Thoracic aorta (tissue), 2 donors: ENCODE data around the gene TRIM8. TPM values are rescaled to one million over a fixed set of nuclear protein-coding genes. Genes with fewer than 3 reads are reported as not detected.

Experiments used
- ATAC-seq: fragments of 150-250 bp; one replicate; pipeline ENCODE4 v1.8.0; 2017; ENCODE audit warnings: low read depth; ENCODE audit not compliant: insufficient number of reproducible peaks, low FRiP score
- DNase-seq: peaks from one replicate; pipeline ENCODE4 v3.0.0-alpha.2; 2020; ENCODE audit warnings: low spot score
- H3K27ac ChIP-seq, 2 donors: fragments of 200-600 bp; sonication (generic); 1 replicate in 1 of 2; 2 replicates in 1 of 2; pipeline ENCODE4 v1.5.1; 2016; ENCODE audit warnings: mild to moderate bottlenecking in 2 of 2, moderate library complexity in 2 of 2
- H3K27me3 ChIP-seq: fragments of 200-600 bp; sonication (generic); replicated peaks from 2 replicates; pipeline ENCODE4 v1.6.0; 2016; ENCODE audit warnings: mild to moderate bottlenecking; ENCODE audit not compliant: insufficient read depth
- H3K36me3 ChIP-seq: fragments of 200-600 bp; sonication (generic); one replicate; pipeline ENCODE4 v1.5.1; 2016
- H3K4me1 ChIP-seq, 2 donors: fragments of 200-600 bp; sonication (generic); 1 replicate in 1 of 2; 2 replicates in 1 of 2; pipeline versions ENCODE4 v1.5.1 to v1.6.0; 2016; ENCODE audit warnings: low read depth in 2 of 2, mild to moderate bottlenecking in 1 of 2; ENCODE audit not compliant: control insufficient read depth in 1 of 2
- H3K4me3 ChIP-seq: fragments of 200-600 bp; sonication (generic); 2 replicates; pipeline ENCODE4 v1.5.1; 2016; ENCODE audit warnings: mild to moderate bottlenecking
- H3K9me3 ChIP-seq: fragments of 200-600 bp; sonication (generic); 2 replicates; pipeline ENCODE4 v1.5.1; 2016
- total RNA-seq, 2 donors: library from RNA; depleted of rRNA; stranded (reverse); fragments of >200 nt; gene quantifications; one replicate each; pipeline versions ENCODE4 v1.1.0 to v1.2.3, GENCODE V29; 2016
- TF ChIP-seq, protein P1 (sequence below): fragments of 200-600 bp; sonication (generic); IDR thresholded peaks from one replicate; pipeline ENCODE4 v1.5.1; 2019; ENCODE audit warnings: antibody characterized with exemption

Gene TRIM8, protein sequence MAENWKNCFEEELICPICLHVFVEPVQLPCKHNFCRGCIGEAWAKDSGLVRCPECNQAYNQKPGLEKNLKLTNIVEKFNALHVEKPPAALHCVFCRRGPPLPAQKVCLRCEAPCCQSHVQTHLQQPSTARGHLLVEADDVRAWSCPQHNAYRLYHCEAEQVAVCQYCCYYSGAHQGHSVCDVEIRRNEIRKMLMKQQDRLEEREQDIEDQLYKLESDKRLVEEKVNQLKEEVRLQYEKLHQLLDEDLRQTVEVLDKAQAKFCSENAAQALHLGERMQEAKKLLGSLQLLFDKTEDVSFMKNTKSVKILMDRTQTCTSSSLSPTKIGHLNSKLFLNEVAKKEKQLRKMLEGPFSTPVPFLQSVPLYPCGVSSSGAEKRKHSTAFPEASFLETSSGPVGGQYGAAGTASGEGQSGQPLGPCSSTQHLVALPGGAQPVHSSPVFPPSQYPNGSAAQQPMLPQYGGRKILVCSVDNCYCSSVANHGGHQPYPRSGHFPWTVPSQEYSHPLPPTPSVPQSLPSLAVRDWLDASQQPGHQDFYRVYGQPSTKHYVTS
- total RNA-seq = 100 to 1,000 TPM; 154 to 192 TPM

DNA sequence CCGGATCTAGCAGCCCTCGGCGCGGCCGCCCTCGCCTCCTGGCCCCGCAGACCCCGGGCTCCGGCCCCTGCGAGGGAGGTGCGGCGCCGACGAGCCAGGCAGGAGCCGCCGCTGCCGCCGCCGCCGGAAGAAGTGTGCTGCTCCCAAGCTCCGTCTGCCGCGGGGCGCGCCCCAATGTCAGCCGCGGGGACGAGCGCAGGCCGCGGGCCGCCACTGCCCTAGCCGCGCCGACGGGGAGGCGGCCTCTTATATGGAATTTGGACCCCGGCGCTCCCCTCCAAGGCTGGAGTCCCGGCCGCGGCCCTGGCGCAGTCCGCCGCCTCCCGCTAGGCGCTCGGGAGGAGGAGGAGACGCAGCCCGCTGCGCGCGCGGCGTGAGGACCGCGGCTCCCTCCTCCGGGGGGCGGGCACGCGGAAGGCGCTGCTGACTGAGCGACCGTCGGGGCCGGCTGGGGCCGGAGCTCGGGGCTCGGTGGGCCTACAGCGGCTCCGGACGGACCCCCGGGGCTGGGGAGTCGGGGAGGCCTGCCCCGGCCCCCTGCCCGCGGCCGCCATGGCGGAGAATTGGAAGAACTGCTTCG lies at the start of gene TRIM8:
Gene TRIM8, plus strand, starts transcription at position 414 of the 580 bp plus-strand sequence. Its CDS starts 139 bp downstream, at position 553.
- no peak for DNase-seq
- H3K36me3 ChIP-seq = no peaks in the 10 kb centered on the region
- H3K4me3 ChIP-seq = peak within 1 kb of the TSS; percentile 96
- H3K4me1 ChIP-seq = peaks cover 29% of the 10 kb centered on the region in 2 donors
- TF ChIP-seq, protein P1, sequence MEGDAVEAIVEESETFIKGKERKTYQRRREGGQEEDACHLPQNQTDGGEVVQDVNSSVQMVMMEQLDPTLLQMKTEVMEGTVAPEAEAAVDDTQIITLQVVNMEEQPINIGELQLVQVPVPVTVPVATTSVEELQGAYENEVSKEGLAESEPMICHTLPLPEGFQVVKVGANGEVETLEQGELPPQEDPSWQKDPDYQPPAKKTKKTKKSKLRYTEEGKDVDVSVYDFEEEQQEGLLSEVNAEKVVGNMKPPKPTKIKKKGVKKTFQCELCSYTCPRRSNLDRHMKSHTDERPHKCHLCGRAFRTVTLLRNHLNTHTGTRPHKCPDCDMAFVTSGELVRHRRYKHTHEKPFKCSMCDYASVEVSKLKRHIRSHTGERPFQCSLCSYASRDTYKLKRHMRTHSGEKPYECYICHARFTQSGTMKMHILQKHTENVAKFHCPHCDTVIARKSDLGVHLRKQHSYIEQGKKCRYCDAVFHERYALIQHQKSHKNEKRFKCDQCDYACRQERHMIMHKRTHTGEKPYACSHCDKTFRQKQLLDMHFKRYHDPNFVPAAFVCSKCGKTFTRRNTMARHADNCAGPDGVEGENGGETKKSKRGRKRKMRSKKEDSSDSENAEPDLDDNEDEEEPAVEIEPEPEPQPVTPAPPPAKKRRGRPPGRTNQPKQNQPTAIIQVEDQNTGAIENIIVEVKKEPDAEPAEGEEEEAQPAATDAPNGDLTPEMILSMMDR = no peak
- peak within 1 kb of the TSS; percentile 99 to 100 for H3K27ac ChIP-seq
- ATAC-seq = no peak
- no peaks in the 10 kb centered on the region for H3K27me3 ChIP-seq
- no peaks in the 10 kb centered on the region for H3K9me3 ChIP-seq

DNA sequence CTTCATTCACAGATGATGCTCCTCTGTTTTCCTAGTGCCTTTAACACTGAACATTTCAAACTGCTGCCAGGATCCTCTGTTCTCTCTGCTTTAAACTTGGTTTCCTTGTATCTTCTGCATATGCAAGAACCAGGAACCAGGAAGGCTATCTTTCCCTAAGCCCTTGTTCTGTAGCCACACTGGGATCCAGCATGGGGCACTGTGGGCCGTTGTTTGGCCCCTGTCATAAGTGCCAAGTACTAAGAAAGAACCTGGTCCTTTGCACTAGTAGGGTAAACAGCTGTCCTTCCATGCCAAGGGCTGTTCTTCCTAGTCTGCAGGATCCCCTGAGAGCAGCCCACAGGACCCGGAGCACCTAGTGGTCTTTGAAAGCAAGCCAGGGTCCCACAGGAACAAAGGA lies 49.0 kb upstream of the TRIM8 start:
- H3K9me3 ChIP-seq = no peaks in the 10 kb centered on the region
- no peaks in the 10 kb centered on the region for H3K27me3 ChIP-seq
- no peak overlapping the region for H3K4me3 ChIP-seq
- ATAC-seq (no peak), DNase-seq (no peak)
- TF ChIP-seq, protein P1 = peak; percentile 14
- H3K27ac ChIP-seq = peak overlapping the region in 1 of 2 donors; percentile 54
- no peaks in the 10 kb centered on the region for H3K36me3 ChIP-seq
- peaks cover 18 to 49% of the 10 kb centered on the region in 2 donors for H3K4me1 ChIP-seq

DNA sequence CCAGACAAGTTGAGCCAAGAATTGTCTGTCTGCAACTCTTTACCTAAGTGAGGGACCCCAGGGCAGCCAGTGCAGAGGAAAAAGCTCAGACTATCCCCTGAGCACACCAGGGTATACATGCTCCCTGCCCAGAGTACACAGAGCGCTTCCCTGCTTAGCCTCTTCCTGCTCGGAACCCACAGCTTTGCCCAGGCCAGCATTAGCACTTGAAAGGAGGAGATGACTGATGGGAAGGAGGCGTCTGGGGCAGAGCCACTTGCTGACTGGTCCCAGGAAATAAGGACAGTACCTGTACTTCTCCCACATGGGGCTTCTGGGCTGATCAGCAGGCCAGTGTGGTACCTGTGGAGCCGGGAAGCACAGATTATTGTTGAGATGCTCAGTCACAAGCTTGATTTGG lies 48.4 kb upstream of the TRIM8 start:
- ATAC-seq (no peak), DNase-seq (no peak)
- Histone ChIP-seq H3K9me3 (no peaks in the 10 kb centered on the region), H3K4me3 (no peak overlapping the region), H3K36me3 (no peaks in the 10 kb centered on the region), H3K27ac (peak overlapping the region; percentile 54 to 55), H3K27me3 (no peaks in the 10 kb centered on the region), H3K4me1 (peaks cover 21 to 55% of the 10 kb centered on the region in 2 donors)
- TF ChIP-seq, protein P1 = no peak

DNA sequence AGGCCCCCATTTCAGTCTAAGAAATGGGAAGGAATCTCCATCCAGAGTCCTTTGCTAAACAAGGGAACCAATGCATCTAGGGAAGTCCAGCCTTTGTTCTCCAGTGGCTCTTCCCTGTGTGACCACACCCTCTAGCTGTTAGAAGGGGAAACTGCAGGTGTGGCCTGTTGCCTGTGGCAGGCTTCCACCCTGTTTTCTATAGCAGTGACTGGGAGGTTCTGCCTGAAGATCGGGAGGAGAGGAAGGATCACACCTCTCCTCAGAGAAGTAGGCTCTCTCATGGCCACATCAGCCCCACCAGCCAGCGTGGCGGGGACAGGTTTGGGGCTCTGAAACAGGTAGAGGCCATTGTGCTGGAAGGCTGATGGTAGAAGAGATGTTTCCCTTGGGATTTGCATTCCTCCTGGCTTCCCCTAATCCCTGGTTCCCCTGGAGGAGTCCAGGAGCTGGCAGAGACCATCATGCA lies 47.7 kb upstream of the TRIM8 start:
- H3K4me1 ChIP-seq = peaks cover 22 to 61% of the 10 kb centered on the region in 2 donors
- TF ChIP-seq, protein P1 = peak; percentile 53
- peak overlapping the region; percentile 6 to 54 for H3K27ac ChIP-seq
- no peak overlapping the region for H3K4me3 ChIP-seq
- ATAC-seq (peak; percentile 19), DNase-seq (no peak)
- no peaks in the 10 kb centered on the region for H3K9me3 ChIP-seq
- no peaks in the 10 kb centered on the region for H3K27me3 ChIP-seq
- no peaks in the 10 kb centered on the region for H3K36me3 ChIP-seq
